ENCODE data around the gene RFX7. TPM values are rescaled to one million over a fixed set of nuclear protein-coding genes. Genes with fewer than 3 reads are reported as not detected.

The RFX7 gene
- total RNA-seq, 1 experiment from 2014 or later: 18.1 TPM

GRCh38 chr15:56042031-56042430 lies 201.6 kb downstream of the RFX7 start:
- Histone ChIP-seq H3K9me3 (ENCODE audit: control insufficient read depth in 1 of 2, insufficient read depth in 1 of 2, low read depth in 1 of 2, low read length in 2 of 2) (no peaks in the 10 kb centered on the region), H2AFZ (ENCODE audit: low read depth, low read length, poor library complexity, severe bottlenecking) (no peak overlapping the region), H4K20me1 (ENCODE audit: insufficient read depth) (no peaks in the 10 kb centered on the region), H3K79me2 (ENCODE audit: insufficient read depth, low read length) (no peaks in the 10 kb centered on the region), H3K4me2 (ENCODE audit: low read length) (no peak overlapping the region), H3K36me3 (ENCODE audit: control insufficient read depth in 1 of 2, insufficient read depth in 2 of 2, low read length in 2 of 2) (no peaks in the 10 kb centered on the region), H3K9me2 (ENCODE audit: insufficient read depth) (no peaks in the 10 kb centered on the region), H3K4me1 (ENCODE audit: control insufficient read depth in 1 of 2, insufficient read depth in 2 of 2, low read length in 2 of 2) (peaks cover 18 to 23% of the 10 kb centered on the region in 2 experiments), H3K27me3 (ENCODE audit: insufficient read depth, low read length) (no peaks in the 10 kb centered on the region), H3K9ac (ENCODE audit: low read length) (no peak overlapping the region), H3K27ac (ENCODE audit: low read depth, low read length) (no peak overlapping the region), H3K4me3 (replicated peaks in 1 of 2; ENCODE audit: low read depth in 1 of 2, low read length in 2 of 2) (no peak overlapping the region)
- intact Hi-C loops (cut with micrococcal nuclease): no loop called here
- no TSS peak for BruUV-seq (replicated peaks)
- DNase-seq (ENCODE audit: low read depth, low spot score) (no peak), ATAC-seq (no peak)
- ChIA-PET POLR2A (no interaction called here), RAD21 (ENCODE audit: low non-redundant PET in 1 of 2, low total read pairs in 2 of 2, uncharacterized antibody in 2 of 2, unreplicated experiment in 2 of 2) (no interaction called here), CTCF (no interaction called here)
- TF ChIP-seq POLR2A (IDR thresholded peaks at IDR 0.05; ENCODE audit: borderline replicate concordance, extremely low read depth, insufficient read depth, insufficient read length): no peak
- no peak for TF ChIP-seq ZBTB33 (IDR thresholded peaks at IDR 0.05; ENCODE audit: extremely low read depth, insufficient replicate concordance, low read length)
- no peak for TF ChIP-seq ZNF274 (IDR thresholded peaks at IDR 0.05; ENCODE audit: low read depth, low read length)
- TF ChIP-seq SIN3A (IDR thresholded peaks at IDR 0.05; ENCODE audit: low read depth): no peak
- no peak for TF ChIP-seq CBX3 (IDR thresholded peaks at IDR 0.05; ENCODE audit: low read depth)
- no peak for TF ChIP-seq FOSL1 (IDR thresholded peaks at IDR 0.05; ENCODE audit: low read depth)
